ENCODE data around the gene VSX2. TPM values are rescaled to one million over a fixed set of nuclear protein-coding genes. Genes with fewer than 3 reads are reported as not detected.

VSX2 gene
- total and polyA plus RNA-seq, 2 experiments from 2014 or later: not detected

DNA sequence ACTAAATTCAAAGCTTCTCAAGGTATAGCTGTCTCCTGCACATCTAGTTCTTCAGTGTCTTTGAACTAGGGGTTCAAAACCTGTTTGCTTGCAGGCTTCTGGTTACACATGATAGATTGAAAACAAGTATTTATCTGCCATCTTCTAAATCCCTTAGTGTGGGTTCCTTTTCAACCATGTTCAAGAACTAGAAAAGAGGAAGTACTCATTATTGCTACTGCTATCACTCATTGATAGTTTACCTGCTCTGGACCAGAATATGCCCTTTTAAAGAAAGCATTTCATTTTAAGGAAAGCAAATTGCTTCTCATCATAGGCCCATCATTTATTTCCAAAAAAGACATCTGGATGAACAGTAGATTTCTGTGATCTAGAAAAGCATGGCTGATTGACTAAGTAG, 37.1 kb upstream of the VSX2 start:
- no peak overlapping the region for H3K27ac ChIP-seq
- no peaks in the 10 kb centered on the region for H3K4me1 ChIP-seq (ENCODE audit: low read depth)
- no peaks in the 10 kb centered on the region for H3K27me3 ChIP-seq
- DNase-seq (ENCODE audit: low read depth in 1 of 2, low spot score in 1 of 2): no peak
- TF ChIP-seq CTCF (IDR thresholded peaks at IDR 0.05; ENCODE audit: low read depth, low read length): no peak
- H3K36me3 ChIP-seq: no peaks in the 10 kb centered on the region
- no peak overlapping the region for H3K4me3 ChIP-seq
- H3K9me3 ChIP-seq (ENCODE audit: low read depth): no peaks in the 10 kb centered on the region

- no peak overlapping the region for H3K27ac ChIP-seq
- H3K4me1 ChIP-seq (ENCODE audit: low read depth): no peaks in the 10 kb centered on the region
- TF ChIP-seq CTCF (IDR thresholded peaks at IDR 0.05; ENCODE audit: low read depth, low read length): no peak
- H3K36me3 ChIP-seq: no peaks in the 10 kb centered on the region
- no peaks in the 10 kb centered on the region for H3K27me3 ChIP-seq
- H3K9me3 ChIP-seq (ENCODE audit: low read depth): no peaks in the 10 kb centered on the region
- no peak for DNase-seq (ENCODE audit: low read depth in 1 of 2, low spot score in 1 of 2)
- no peak overlapping the region for H3K4me3 ChIP-seq
These were observed 35.6 kb upstream of the VSX2 start for GRCh38 chr14:74203639-74204038.

GRCh38 chr14:74204491-74204890, 34.8 kb upstream of the VSX2 start:
- H3K36me3 ChIP-seq: no peaks in the 10 kb centered on the region
- H3K27ac ChIP-seq: no peak overlapping the region
- no peaks in the 10 kb centered on the region for H3K27me3 ChIP-seq
- no peak overlapping the region for H3K4me3 ChIP-seq
- H3K4me1 ChIP-seq (ENCODE audit: low read depth): no peaks in the 10 kb centered on the region
- no peaks in the 10 kb centered on the region for H3K9me3 ChIP-seq (ENCODE audit: low read depth)
- TF ChIP-seq CTCF (IDR thresholded peaks at IDR 0.05; ENCODE audit: low read depth, low read length): no peak
- no peak for DNase-seq (ENCODE audit: low read depth in 1 of 2, low spot score in 1 of 2)

DNA sequence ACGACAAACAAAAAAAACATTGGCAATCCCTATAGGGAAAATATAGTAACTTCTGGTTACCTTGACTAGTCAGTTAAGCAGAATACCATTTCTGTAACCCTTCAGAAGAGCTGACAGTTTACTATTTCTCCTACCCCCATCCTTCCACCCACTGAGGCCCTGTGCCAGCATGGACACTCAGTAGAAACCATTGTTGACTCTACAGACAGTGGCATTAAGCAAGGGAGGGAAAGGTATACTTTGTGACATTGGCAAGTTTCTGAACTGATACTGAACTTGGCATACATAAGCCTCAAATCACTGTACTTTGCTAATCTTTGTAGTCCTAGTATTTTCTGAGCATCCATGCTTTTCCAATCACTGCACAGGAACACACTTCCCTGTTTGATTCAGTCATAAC, 33.4 kb upstream of the VSX2 start:
- no peaks in the 10 kb centered on the region for H3K36me3 ChIP-seq
- TF ChIP-seq CTCF (IDR thresholded peaks at IDR 0.05; ENCODE audit: low read depth, low read length): no peak

GRCh38 chr14:74207943-74208342, 31.3 kb upstream of the VSX2 start:
- Histone ChIP-seq H3K36me3 (no peaks in the 10 kb centered on the region), H3K27me3 (no peaks in the 10 kb centered on the region), H3K4me3 (no peak overlapping the region), H3K9me3 (ENCODE audit: low read depth) (no peaks in the 10 kb centered on the region), H3K4me1 (ENCODE audit: low read depth) (no peaks in the 10 kb centered on the region), H3K27ac (no peak overlapping the region)
- peak; percentile 3 for TF ChIP-seq CTCF (IDR thresholded peaks at IDR 0.05; ENCODE audit: low read depth, low read length)
- no peak for DNase-seq (ENCODE audit: low read depth in 1 of 2, low spot score in 1 of 2)

More for the DNA sequence above, 33.4 kb upstream of the VSX2 start:
- no peaks in the 10 kb centered on the region for H3K4me1 ChIP-seq (ENCODE audit: low read depth)
- no peak overlapping the region for H3K4me3 ChIP-seq
- no peak for DNase-seq (ENCODE audit: low read depth in 1 of 2, low spot score in 1 of 2)
- no peak overlapping the region for H3K27ac ChIP-seq
- no peaks in the 10 kb centered on the region for H3K9me3 ChIP-seq (ENCODE audit: low read depth)
- H3K27me3 ChIP-seq: no peaks in the 10 kb centered on the region

GRCh38 chr14:74208642-74209041, 30.6 kb upstream of the VSX2 start:
- Histone ChIP-seq H3K4me3 (no peak overlapping the region), H3K27ac (no peak overlapping the region), H3K36me3 (no peaks in the 10 kb centered on the region), H3K4me1 (ENCODE audit: low read depth) (no peaks in the 10 kb centered on the region), H3K9me3 (ENCODE audit: low read depth) (no peaks in the 10 kb centered on the region), H3K27me3 (peaks cover under 1% of the 10 kb centered on the region)
- no peak for DNase-seq (ENCODE audit: low read depth in 1 of 2, low spot score in 1 of 2)
- no peak for TF ChIP-seq CTCF (IDR thresholded peaks at IDR 0.05; ENCODE audit: low read depth, low read length)

Measured in cardiac muscle cell (in vitro differentiated cells and primary cell).